GM21786 (cell line): ENCODE results near the gene LCA5.
"Not testable (repeated sequence)": the region's sequence is repeated elsewhere in the genome, so short reads cannot be mapped to it uniquely, and the experiment has no call there.

Source experiments
- ATAC-seq: cut with Tn5 transposase; IDR thresholded peaks from one replicate; pipeline ENCODE4 v1.9.1; 2021; ENCODE audit not compliant: unreplicated experiment

The LCA5 gene

DNA sequence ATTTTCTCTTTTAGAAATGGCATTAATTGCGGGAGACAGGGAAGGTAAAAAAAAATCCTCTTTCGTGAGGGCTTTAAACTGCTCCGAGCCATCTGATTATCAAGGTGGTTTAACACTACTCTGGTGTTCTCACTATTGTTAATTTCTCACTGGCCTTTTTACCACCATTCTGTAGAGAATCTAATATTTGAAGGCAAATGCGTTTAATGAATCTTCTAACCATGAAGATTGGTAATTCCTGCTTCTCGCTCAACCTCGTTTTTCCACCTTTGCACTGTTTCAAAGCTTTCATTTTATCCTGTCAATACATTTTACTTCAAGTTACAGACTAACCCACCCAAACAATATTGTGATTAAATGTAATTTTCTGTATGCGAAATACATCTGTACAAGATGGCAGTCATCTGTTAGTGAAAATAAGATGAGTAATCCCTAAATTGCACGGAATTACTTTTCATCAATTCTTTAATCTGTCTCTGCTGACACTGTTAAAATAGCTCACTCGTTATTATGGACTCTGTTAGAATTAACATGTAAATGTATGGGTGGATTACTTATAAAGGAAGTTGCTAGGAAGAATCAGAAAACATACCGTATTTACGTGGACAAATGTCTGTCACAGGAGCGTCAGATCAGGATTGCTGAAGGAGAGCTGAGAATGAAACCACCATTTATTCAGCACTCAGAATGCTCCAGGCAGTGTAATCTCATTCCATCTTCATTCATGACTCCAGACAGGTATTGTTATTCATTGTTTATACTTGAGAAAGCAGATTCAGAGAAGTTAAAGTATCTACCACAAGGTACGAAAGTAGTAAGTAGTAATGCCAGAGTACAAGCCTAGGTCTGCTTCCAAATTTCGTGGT lies 1.1 kb upstream of the LCA5 start:
- ATAC-seq = no peak

DNA sequence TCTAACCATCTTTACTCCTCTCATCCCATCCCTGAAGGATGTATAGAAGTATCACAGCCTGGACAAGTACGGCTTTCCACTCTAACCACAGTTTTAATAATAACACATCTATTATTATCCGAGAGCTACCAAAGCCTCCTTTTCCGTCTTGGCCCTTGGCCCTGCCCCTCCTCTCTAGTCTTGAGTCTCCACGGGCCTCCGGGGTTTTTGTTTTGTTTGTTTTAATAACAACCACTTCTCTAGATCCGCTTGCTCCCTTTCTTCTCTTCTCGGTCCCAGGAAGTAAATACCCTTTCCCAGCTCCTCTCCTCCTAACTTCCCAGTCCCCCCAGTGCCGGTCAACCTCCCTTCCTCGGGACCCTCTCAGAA lies 661 bp downstream of the LCA5 start:
- ATAC-seq = no peak

- ATAC-seq = not testable (repeated sequence)
Observed at GRCh38 chr6:79529567-79529966, 7.7 kb downstream of the LCA5 start.

DNA sequence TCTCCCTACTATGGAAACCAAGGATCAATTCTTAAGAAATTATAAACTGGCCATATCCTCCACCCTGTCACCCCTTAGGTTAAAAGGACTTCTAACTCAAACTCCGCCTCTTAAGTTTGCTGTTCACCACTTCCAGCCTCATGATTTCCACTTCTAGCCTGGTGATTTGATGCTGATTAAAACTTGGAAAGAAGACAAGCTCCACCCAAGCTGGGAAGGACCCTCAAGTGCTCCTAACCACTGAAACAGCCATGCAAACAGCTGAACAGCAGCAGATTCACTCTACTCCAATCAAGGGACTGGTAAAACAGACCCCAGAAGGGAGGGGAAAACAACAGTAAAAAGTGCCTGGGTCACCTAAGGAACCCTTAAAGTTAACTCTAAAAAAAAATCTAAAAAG lies 10.3 kb downstream of the LCA5 start:
- ATAC-seq = no peak

DNA sequence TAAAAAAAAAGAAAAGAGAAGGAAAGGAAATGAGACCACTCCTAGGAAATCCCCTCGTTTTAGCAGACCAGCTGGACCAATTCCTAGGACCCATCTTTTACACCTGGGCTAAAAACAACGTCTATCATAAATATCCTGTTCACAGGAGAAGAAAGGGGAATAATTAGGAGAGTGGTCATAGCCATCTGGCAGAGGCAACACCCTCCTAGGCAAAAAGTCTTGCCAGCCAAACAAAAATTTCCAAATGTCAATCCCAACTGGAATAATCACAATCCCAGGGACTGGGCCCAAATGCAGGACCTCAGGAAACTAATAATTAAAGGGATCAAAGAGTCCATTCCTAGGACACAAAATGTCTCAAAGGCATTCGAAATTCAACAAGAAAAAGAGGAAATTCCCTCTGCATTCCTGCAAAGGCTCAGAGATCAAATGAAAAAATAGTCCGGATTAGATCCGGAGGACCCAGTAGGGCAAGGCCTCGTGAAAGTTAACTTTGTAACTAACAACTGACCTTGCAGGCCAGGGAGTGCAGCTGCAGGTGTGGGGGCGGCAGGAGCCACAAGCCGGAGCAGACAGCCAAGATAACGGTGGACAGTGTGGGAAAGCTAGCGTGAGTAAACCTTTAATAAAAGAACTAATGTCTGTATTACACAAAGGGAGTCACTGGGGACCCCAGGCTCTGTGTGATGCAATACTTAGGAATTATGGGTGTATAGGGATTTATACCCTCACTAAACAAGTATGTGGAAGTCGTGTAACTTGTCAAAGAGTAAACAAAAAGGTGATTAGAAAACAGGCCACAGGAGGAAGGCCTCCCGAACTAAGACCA lies 11.7 kb downstream of the LCA5 start:
- no peak for ATAC-seq

DNA sequence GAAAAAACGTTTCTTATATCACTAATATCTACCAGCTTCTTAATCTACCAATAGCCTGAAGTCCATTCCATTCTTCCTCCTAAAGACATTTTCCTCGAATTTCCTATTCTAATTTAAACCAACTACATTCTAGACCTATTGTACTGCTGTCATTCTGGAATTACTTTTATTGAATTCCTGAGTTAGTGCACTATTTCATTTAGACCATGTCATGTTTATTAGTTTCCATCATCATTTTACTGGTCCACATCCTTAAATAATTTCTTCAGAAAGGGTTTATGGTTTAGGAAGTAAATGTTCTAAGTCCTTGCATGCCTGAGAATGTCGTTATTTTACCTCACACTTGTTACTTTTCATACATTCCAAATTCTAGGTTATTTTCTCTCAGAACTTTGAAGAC lies 13.2 kb downstream of the LCA5 start:
- ATAC-seq = no peak

GRCh38 chr6:79522609-79523008 lies 14.6 kb downstream of the LCA5 start:
- no peak for ATAC-seq

GRCh38 chr6:79520534-79520933 lies 16.7 kb downstream of the LCA5 start:
- ATAC-seq = no peak

DNA sequence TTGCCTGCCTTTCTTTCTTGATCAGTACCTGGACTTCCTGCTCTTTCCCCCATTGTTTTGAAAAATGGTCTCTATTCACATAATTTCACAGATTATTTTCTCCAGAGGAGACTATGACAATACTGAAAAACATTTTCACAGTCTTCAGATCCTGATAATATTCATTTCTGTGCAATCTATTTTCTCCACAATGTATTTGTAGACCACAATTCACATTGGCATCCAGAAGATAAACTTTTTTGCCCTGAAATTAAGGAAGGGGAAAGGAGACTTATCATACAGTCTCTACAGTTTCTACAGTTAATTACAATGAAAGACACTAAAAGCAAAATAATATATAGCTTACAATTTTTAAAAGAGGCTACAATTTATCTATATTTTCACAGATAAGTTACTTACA lies 18.4 kb downstream of the LCA5 start:
- no peak for ATAC-seq

DNA sequence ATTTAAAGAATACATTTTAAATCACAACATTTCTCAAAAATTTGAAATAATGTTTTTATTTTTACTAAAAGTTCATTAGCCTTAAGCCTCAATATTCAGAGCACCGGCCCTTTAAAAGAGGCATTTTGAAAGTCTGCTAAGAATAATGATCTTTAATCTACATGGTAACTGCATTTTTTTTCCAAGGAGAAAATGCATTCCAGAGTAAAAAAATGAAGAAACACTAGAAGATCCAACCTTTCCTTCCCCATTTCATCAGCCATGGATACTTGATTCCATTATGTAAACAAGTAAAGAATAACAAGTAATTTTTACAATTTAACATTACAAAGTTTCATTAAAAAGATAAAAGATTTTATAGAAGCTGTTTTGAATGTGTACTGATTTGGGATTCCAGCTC lies 21.8 kb downstream of the LCA5 start:
- ATAC-seq = no peak

DNA sequence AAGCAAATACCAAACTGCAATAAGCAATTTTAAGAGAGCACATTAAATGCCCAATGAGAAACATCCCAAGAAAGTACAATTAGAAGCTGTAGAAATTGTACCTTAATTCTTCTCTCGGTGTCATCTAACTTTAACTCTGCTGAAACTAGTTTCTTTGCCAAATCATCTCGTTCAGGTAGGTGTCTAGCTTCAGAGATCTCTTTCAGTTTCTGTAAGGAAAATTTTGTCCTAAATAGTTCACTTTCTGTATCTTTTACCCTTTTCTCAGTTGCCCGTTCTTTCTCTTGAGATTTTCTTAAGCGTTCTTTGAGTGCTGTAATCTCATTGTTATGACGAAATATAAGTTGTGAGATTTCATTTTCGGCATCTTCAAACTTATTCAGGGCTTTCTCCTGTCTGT lies 24.1 kb downstream of the LCA5 start:
- ATAC-seq = no peak

GRCh38 chr6:79512014-79512413 lies 25.2 kb downstream of the LCA5 start:
- no peak for ATAC-seq

GRCh38 chr6:79510707-79511106 lies 26.5 kb downstream of the LCA5 start:
- no peak for ATAC-seq

DNA sequence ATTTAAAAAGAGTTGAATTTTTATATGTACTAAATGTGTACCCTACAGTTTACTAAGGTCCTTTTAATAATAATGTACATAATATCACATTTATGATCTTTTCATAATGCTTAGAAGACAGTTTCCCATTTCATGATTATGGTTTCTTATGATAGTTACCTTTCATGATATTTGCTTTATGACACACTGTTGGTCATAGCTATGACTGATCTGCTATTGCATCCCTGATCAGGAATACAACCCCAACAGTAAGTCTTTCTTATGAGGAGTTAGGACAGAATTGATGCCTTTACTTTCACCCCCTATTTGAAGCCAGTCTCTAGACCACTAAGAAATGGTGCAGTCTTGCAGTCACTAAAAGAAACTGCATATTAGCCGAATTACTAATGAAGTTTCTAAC lies 31.0 kb downstream of the LCA5 start:
- ATAC-seq = no peak

GRCh38 chr6:79504372-79504771 lies 32.9 kb downstream of the LCA5 start:
- ATAC-seq = no peak

- no peak for ATAC-seq
Observed at GRCh38 chr6:79498842-79499241, 38.4 kb downstream of the LCA5 start.

DNA sequence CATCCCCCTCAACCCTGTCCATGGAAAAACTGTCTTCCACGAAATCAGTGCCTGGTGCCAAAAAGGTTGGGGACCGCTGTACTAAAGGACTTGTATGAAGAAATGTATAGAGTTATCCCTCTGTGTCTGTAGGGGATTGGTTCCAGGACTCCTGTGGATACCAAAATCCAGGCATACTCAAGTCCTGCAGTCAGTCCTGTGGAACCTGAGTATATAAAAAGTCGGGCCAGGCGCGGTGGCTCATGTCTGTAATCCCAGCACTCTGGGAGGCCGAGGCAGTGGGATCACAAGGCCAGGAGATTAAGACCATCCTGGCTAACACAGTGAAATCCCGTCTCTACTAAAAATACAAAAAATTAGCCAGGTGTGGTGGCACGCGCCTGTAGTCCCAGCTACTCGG lies 42.0 kb downstream of the LCA5 start:
- ATAC-seq = no peak

GRCh38 chr6:79494841-79495240 lies 42.4 kb downstream of the LCA5 start:
- no peak for ATAC-seq

- ATAC-seq = no peak
Observed at GRCh38 chr6:79470728-79471127, 66.5 kb downstream of the LCA5 start.

- no peak for ATAC-seq
Observed at GRCh38 chr6:79469376-79470246, 67.6 kb downstream of the LCA5 start.

DNA sequence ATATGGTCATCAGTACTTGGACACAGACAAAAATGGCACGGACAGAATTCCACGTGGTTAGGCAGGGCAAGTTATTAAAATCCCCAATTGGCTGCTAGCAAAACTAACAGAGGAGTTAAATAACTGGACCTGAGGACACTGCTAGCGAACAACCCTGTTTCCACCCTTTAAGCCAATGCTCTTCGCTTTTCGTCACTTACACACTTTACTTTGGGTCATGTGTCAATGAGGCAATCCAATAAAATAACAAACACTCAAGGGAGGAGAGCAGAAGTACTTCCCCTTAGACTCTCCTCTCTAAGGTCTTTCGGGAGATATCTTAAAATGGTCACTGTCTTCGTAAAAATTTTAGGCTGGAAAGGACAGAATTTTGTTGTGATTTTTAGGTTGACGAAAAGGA lies 68.6 kb downstream of the LCA5 start:
- ATAC-seq = no peak
